ENCODE data around the gene PI16.
A peak's percentile ranks its signal among the peaks of the same experiment; 100 is the strongest.

The PI16 gene, protein sequence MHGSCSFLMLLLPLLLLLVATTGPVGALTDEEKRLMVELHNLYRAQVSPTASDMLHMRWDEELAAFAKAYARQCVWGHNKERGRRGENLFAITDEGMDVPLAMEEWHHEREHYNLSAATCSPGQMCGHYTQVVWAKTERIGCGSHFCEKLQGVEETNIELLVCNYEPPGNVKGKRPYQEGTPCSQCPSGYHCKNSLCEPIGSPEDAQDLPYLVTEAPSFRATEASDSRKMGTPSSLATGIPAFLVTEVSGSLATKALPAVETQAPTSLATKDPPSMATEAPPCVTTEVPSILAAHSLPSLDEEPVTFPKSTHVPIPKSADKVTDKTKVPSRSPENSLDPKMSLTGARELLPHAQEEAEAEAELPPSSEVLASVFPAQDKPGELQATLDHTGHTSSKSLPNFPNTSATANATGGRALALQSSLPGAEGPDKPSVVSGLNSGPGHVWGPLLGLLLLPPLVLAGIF

DNA sequence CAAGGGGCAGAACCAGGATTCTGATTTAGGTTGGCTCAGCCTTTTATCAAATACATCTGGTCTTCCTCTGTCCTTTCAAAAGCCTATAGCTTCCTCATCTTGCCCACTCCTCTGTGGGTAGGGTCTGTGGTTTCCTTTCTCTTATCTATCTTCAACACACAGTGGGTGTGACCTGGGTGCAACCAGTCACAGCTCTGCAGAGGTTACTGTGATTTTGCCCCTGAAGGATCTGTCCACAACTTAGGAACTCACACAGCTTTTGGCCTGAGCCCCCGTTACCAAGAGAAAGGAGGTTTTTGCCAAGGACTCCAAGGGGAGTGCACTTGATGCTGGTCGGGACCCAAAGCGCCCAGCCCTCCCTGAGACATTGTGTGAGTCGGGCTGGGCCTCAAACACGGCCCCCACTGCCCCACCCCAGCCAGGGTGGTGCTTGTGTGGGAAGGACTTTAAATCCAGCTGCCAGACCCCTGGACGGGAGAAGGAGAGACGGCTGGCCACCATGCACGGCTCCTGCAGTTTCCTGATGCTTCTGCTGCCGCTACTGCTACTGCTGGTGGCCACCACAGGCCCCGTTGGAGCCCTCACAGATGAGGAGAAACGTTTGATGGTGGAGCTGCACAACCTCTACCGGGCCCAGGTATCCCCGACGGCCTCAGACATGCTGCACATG lies at the start of gene PI16:
Gene PI16, plus strand, starts transcription at position 477 of the 670 bp plus-strand sequence. Its CDS starts 23 bp downstream, at position 500.
- no peak for DNase-seq (ENCODE audit: low read depth in 2 of 2)

DNA sequence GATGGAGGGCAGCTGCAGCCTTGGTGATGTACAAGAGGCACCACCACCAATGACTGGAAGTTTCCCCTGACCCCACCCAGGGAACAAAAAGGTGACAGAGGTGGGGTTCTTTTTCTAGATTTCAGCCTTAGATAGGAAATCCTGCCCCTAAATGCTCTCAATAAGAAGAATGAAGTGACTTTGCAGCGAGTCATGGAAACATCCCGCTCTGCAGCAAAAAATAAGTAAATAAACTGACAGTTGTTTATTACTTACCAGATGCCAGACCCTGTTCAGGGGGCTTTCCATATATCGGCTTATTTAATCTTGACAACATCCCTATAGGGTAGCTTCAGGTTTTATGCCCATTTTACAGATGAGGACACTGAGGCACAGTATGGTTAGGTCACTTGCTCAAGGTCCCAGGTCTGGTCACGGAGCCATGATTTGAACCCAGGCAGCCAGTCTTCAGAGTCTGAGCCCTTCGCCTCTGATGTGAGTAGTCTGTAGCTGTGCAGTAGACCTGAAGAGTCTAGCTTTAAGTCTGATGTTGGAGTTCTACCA lies 49.6 kb upstream of the PI16 start:
- DNase-seq (ENCODE audit: low read depth in 2 of 2), result no peak

DNA sequence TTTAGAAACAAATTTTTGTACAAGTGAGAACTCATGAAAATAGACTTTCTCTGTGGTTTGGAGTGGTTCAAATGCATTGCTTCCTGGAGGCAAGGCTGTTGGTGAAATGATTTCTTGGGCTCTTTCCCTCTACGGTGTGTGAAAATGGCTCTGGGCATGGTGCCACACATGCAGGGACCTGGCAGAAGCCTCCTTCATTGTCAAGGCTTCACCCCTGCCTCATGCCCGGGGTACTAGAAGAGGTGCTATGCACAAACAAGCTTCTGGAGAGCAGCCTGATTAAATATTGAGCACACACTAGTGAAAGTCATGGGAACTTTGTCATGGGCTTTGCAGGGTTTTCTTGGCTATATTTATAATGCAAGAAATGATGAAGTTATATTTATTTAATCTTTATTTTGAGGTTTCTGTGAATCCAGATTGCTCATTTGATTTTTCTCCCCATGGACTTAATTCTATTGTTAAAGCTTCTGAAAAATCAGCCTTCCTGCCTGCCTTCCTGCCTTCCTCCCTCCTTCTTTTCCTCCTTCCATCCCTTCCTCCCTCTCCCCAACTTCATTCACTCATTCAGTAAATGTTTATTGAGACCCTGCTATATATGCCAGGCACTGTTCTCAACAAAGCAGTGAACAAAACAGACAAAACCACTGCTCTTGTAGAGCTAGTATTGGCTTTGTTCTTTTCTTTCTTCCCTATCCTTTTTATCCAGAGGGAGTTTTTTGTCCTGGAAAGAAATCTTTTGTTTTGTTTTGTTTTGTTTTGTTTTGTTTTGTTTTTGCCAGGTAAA lies 47.8 kb upstream of the PI16 start:
- DNase-seq (ENCODE audit: low read depth in 2 of 2), result no peak

DNA sequence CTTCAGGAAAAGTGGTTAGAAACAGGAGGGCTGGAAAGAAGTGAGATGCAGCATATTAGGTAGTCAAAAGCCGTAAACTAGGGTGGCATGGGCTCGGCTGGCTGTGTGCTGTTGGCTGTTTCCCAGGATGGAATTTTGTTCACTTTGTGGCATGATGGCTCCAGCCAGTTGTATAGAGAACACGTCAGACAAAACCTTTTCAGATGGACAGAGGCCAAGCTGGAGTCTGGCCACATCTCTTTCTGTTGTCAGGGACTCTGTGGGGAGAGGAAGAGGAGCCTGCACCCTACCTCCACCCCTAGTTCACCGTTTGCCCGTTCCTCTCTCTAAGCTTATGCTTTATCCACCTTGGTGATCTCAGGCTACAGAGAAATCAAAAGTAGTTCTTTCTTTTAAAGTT lies 46.8 kb upstream of the PI16 start:
- DNase-seq (ENCODE audit: low read depth in 2 of 2), result no peak

DNA sequence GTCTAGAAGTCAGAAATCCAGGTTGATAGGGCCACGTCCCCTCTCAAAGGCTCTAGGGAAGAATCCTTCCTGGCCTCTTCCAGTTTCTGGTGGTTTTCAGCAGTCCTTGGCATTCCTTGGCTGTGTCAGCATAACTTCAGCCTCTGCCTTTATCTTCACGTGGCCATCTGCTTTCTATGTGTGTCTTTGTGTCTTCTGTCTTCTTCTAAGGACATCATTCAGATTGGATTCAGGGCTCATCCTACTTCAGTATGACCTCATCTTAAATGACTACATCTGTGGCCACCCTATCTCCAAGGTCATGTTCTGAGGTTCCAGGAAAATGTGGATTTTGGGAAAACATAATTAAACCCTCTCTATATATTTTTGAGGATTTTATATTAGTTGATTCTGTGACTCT lies 45.8 kb upstream of the PI16 start:
- no peak for DNase-seq (ENCODE audit: low read depth in 2 of 2)

DNA sequence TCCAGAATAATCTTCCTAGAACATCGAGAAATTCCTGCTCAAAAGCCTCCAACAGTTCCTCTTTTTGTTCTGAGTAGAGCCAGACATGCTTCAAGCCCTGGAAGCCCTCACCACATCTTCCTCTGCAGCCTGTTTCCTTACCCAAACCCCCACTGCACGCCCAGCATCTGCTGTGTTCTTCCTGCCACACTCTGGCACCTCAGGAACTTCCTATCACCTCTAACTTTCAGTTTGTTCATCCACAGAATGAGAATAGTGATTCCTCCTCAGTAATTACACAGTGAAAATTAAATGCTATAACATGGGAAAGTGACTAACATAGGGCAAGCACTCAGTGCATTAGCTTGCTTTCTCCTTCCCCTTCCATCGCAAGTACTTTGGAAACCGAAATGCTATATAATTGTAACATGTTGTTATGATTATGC lies 42.5 kb upstream of the PI16 start:
- DNase-seq (ENCODE audit: low read depth in 2 of 2), result no peak

DNA sequence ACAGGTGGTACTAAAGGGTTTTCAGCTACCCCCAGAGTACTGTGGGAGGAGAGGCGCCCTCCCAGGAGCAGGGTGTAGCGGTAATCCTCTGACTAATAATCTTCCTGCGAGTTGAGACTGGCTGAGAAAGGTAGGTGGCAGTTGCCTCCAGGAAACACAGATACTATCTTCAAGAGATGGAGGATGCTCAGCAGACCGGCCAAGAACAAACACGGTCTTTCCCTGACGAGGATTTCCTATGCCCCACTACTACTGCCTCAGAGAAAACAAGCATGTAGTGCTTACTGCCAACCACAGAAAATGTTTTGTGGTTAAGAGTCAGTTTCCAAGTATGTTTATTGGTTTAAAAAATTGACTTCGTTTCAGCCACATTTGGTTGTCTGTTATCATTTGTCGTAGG lies 42.0 kb upstream of the PI16 start:
- DNase-seq (ENCODE audit: low read depth in 2 of 2), result peak; percentile 10 to 46

DNA sequence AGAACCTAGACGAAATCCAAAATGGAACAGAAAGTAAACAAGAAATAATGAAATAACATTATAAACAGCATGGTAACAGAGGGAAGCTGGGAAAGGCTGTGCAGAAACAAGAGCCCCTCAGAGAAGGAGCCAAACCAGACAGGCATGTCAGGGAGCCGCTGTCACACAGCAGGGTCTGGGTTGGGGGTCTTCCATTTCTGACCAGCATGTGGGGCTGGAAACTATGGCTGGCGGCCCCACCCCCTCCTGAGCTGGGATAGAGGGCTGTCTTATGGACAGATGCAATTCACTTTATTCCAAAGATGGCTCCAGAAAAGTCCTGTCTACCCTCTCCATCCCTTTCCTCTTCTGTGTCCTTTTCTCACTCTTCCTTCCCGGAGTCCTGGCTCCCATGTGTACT lies 41.5 kb upstream of the PI16 start:
- DNase-seq (ENCODE audit: low read depth in 2 of 2), result no peak

DNA sequence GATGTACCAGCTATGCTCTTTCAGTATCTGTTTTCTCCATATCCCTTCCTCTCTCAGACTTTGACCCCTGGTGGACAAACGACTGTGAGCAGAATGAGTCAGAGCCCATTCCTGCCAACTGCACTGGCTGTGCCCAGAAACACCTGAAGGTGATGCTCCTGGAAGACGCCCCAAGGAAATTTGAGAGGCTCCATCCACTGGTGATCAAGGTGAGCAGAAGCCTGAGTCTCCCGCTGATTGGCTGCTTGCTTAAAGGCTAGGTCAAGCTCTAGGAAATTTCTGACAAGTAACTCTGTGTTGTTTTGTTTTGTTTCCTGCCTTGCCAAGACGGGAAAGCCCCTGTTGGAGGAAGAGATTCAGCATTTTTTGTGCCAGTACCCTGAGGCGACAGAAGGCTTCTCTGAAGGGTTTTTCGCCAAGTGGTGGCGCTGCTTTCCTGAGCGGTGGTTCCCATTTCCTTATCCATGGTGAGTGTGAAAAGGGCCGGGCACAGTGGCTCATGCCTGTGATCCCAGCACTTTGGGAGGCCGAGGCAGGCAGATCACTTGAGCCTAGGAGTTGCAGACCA lies 40.2 kb upstream of the PI16 start:
- peak in 1 of 2 donors; percentile 6 for DNase-seq (ENCODE audit: low read depth in 2 of 2)

DNA sequence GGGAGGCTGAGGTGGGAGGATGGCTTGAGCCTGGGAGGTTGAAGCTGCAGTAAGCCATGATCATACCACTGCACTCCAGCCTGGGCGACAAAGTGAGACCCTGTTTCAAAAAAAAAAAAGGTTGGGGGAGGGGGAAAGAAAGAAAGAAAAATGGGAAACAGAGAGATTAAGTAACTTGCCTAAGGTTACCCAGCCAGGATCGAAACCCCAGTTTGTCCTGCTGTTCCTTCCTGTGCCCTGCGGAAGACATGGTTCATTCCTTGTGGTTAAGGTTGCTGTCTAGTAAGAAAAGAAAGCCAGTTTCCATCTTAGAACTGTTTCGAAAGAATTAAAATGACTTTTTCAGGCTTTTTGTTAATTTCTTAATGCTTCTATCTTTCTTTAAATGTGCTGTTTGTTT lies 38.9 kb upstream of the PI16 start:
- DNase-seq (ENCODE audit: low read depth in 2 of 2), result no peak

DNA sequence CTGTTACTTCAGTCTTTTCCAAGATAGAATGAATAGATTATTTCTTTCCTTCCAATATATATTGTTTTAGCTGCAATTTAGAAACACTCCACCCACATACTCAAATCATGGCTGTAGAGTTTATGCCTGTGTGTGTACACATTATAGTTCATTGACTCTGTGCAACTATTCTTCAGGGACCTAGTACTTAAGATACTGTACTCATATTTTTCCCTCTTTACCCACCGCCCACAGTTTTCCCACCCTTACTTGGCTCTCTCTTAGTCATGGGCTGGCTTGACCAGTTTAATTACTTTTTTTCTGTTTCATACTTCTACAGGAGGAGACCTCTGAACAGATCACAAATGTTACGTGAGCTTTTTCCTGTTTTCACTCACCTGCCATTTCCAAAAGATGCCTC lies 38.4 kb upstream of the PI16 start:
- no peak for DNase-seq (ENCODE audit: low read depth in 2 of 2)

DNA sequence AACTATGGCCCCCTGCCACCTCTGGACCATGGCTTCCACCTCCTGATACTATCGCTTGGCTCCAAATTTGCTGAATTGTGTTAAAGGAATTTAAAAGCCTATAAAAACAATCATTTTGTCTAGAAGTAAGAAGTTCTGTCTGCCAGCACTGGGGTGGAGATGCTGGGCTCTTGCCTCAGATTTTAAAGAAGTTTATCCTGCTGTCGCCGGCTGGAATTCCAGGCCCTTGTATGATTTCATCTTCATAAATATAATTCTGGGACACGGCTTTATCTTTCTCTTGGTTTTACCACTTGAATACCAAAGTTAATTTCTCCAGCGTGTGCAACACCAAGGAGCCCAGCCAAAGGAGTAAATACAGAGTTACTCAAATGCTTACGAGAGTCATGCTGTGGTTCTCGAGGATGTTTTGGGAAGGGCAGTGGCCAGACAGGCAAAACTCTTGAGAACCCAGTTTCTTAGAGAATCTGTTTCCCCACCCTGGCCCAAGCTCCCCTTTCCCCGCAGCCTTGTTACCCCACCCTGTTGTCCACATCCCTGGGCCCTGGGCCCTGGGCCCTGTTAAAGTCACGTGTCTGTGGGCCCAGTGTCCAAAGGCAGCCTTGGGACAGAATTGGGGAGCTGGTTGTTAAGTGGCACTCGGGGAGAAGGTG lies 36.9 kb upstream of the PI16 start:
- DNase-seq (ENCODE audit: low read depth in 2 of 2), result no peak

DNA sequence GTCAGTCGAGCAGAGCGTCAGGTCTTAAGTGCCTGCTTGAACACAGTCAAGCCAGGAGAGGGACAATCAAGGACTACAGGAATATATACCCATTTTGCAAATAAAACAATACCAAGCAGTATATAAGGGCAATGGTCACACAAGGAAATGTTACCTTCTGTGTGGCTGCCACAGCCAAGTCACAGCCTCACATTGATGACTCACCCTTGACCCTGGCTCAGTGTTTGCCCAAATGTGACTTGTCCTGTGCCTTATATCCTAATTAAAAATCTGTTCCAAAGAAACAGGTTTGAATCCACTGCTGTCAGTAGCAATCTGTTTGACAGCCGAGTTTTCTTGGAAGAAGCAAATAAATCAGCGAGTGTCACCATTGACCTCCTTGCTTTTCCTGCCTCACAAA lies 34.5 kb upstream of the PI16 start:
- DNase-seq (ENCODE audit: low read depth in 2 of 2), result no peak

DNA sequence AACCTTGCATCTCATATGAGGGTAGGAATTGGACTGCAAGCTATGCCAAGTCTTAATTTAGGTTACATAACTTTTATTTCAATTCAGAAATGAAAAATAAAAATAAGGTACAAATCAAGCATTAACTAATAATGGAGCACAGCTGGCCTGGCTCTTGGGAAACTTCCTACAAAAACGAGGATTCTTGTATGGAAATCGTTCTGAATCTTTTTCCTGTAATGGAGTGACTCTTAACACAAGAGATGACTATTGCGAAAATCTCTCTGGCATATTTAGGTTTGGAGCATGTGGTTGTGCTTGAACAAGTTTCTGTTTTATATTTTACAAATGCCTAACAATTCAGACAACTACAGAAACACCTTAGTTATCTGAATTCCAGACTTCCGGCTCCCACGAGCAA lies 34.0 kb upstream of the PI16 start:
- DNase-seq (ENCODE audit: low read depth in 2 of 2), result no peak

DNA sequence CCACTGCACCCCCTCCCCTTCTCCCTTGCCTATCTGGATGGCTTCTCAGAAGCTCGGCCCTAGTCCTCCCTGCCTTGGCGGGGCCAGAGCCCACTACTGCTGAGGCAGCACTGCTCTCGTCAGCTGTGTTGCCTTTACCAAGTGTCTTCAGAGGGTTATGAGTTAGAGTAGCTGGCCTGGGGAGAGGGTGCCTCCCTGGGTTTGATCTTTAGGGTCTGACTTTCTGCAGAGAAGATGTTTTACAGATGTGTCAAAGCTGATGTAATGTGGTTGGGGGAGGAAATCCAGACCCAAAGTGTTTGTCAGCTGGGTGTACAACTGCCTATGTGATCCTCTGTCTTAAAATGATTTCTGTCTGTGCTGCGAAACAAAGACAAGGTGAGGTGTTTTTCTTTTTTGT lies 30.4 kb upstream of the PI16 start:
- DNase-seq (ENCODE audit: low read depth in 2 of 2), result no peak

DNA sequence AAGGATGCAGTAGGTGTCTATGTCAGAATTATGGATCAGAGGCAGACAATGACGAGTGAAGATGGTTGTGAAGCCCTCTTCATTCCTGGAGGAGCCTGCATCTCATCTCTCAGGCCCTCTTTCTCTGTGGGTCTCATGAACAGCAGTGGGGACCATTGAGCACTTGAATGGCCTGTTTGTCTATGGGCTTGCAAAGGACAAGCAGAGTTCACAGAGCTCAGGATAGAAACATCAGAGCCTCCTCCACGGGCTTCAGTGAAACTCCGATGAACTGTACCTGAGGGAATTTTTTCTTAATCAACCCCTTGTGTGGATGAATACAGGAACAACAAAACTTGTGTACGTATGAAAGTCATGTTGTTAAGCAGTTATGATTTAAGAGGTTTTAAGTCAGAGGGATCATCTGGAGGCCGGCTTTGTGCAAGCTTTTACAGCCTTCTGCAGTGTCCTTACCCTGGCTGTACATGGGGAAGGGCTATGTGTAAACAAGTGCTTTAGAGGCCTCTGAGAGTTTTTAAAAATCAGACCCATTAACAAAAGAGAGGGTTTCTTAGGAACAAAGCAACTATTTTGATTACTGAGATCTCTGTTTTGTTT lies 29.7 kb upstream of the PI16 start:
- DNase-seq (ENCODE audit: low read depth in 2 of 2), result no peak

DNA sequence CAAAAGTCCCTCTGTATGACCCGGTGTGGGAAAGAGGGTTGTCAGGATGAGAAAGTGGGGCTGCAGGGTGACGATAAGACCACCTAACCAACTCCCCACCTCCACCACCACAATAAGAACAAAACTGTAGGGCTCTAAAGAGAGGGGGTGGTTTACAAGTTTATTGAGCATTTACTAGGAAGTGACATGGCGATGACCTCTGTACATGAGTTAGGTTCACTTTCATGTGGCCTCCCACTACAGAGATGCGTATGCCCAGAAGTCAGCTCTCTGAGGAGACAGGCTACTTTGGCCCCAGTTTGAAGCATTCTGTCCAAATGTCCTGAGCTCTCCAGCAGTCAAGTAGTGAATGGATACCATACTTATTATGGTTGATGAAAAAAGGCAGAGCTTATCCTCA lies 28.7 kb upstream of the PI16 start:
- no peak for DNase-seq (ENCODE audit: low read depth in 2 of 2)

DNA sequence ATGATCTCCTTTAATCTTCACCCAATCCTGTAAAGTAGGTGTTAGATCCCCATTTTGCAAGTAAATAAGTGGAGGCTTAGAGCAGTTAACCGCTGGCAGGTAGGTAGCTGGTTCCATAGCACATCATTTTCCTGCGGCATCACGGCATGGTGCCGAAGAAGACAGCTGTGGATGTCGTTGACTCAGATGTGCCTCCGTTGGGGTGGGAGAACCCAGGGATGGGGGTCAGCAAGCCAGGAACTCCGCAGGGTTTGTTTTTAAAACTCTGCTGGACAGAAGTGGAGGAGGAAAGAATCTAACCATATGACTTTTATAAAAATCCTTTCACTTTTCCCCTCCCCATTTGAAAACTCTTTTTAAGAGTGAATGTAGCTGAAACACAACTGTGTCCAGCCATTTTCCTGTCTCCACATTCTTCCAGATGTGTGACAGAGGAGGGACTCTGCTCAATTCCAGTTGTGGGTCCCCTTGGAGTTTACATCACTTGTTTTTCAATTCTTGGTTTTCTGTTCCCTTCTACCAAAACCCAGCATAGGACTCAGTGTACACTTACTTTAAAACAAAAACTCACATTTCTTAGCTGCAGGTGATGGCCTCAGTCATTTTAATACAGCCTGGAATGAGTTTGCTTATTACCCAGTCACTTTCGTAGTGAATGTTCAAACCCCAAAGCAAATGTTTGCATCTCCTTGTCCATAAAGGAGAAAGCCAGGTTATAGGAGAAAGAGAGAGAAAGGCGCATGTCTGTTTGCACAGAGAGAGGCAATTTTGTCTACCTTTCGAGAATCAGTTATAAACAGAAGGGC lies 27.6 kb upstream of the PI16 start:
- DNase-seq (ENCODE audit: low read depth in 2 of 2), result no peak

DNA sequence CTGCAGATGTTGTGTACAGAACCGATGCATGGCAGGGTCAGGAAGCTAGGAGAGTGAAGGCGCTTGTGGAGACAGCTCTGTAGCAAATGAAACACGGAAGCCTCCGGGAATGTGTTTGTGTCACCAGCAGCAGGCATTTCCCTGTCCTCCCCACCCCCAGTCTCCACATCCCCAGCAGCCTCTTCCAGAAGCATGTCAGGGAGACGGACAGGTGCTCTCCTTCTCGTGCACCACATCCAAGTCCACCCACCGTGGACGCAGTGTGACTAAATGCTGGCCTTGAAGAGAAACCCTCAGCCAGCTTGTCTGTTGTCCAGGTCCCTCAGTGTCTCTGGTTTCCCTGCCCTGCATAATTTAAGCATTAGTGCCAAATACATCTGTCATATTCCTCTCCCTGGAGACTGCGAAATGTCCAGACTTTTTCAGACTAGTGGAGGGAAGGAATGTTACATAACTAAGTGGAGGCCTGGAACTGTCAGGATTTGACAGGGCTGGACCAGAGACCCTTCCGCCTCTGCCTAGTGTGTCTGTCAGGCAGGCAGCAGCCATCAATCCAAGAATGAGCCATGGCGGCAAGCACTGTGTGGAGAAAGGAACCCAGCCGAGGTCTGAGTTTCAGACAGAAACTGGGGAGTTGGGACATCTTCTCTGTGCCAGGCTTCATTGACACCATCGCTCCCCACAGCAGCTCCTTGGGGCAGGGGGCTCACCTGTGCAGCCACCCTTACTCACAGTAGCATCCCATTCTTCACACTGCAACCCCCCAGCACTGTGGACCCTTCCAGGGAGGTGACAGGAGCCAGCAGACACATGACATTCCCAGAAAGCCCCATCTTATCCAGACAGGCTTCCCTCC lies 26.6 kb upstream of the PI16 start:
- no peak for DNase-seq (ENCODE audit: low read depth in 2 of 2)
